VCaP (cell line): ENCODE data around the gene PRAME.
A peak's percentile ranks its signal among the peaks of the same experiment; 100 is the strongest.

Source experiments
- H3K27ac ChIP-seq: fragments of 450-650 bp; 2 replicates; pipeline ENCODE4 v1.5.1; 2017
- CTCF ChIP-seq: fragments of 450-650 bp; conservative IDR thresholded peaks from 2 replicates; pipeline ENCODE4 v1.5.1; 2017; ENCODE audit warnings: mild to moderate bottlenecking, moderate library complexity

Gene PRAME

GRCh38 chr22:22595001-22595835, 36.2 kb upstream of the PRAME start:
- no peak overlapping the region for H3K27ac ChIP-seq
- no peak for TF ChIP-seq CTCF

- TF ChIP-seq CTCF: peak; percentile 78
- no peak overlapping the region for H3K27ac ChIP-seq
Measured at GRCh38 chr22:22593964-22594656, 35.0 kb upstream of the PRAME start.

- no peak for TF ChIP-seq CTCF
- H3K27ac ChIP-seq: no peak overlapping the region
Measured at GRCh38 chr22:22593250-22593649, 34.2 kb upstream of the PRAME start.

GRCh38 chr22:22591348-22592299, 32.6 kb upstream of the PRAME start:
- no peak overlapping the region for H3K27ac ChIP-seq
- TF ChIP-seq CTCF: peak; percentile 43; the same call in 1 of the 2 replicates

GRCh38 chr22:22590136-22590891, 31.2 kb upstream of the PRAME start:
- no peak for TF ChIP-seq CTCF
- H3K27ac ChIP-seq: no peak overlapping the region

- TF ChIP-seq CTCF: no peak
- no peak overlapping the region for H3K27ac ChIP-seq
Measured at GRCh38 chr22:22588485-22589164, 29.6 kb upstream of the PRAME start.
